BLaER1 treated with 17β-estradiol and CSF1 and Interleukin-3, amounts not matched to agents 10 nM and 100 nM (cell line): Measurements from ENCODE around the gene PXYLP1.

Source experiments
- H3K27ac ChIP-seq, 11 experiments: shearing (Covaris generic); formaldehyde crosslinking; 2 replicates each; pipeline ENCODE4 v1.8.1; 2022
- H3K27me3 ChIP-seq, 11 experiments: shearing (Covaris generic); formaldehyde crosslinking; 2 replicates each; pipeline ENCODE4 v1.8.1; 2022
- H3K36me3 ChIP-seq, 11 experiments: shearing (Covaris generic); formaldehyde crosslinking; 2 replicates each; pipeline ENCODE4 v1.8.1; 2022
- H3K4me1 ChIP-seq, 10 experiments: shearing (Covaris generic); formaldehyde crosslinking; 2 replicates each; pipeline ENCODE4 v1.8.1; 2022
- H3K4me2 ChIP-seq, 11 experiments: shearing (Covaris generic); formaldehyde crosslinking; 2 replicates each; pipeline ENCODE4 v1.8.1; 2022
- H3K4me3 ChIP-seq, 10 experiments: shearing (Covaris generic); formaldehyde crosslinking; 2 replicates each; pipeline ENCODE4 v1.8.1; 2022
- H3K9ac ChIP-seq, 11 experiments: shearing (Covaris generic); formaldehyde crosslinking; 2 replicates each; pipeline ENCODE4 v1.8.1; 2022
- H3K9me3 ChIP-seq, 11 experiments: shearing (Covaris generic); formaldehyde crosslinking; replicated peaks in 1 of 11; 2 replicates each; pipeline ENCODE4 v1.8.1; 2022
- H4K20me1 ChIP-seq, 11 experiments: shearing (Covaris generic); formaldehyde crosslinking; 2 replicates each; pipeline ENCODE4 v1.8.1; 2022
- Cebpa-rat ChIP-seq, 11 experiments: shearing (Covaris generic); IDR thresholded peaks; 2 replicates each; pipeline ENCODE4 v1.8.1; 2022

Gene PXYLP1

DNA sequence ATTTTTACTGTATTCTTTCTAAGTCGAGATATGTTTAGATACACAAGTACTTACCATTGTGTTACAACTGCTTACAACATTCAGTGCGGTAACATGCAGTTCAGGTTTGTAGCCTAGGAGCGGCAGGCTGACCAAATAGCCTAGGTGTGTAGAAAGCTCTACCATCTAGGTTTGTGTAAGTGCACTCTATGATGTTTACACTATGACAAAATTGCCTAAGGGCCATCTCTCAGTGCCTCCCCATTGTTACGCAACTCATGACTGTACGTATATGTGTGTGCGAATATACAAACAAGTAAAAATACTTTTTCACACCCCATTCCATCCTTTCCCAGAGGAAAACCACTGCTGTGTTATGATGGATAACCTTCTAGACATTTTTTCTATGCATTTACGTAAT, 44.3 kb downstream of the PXYLP1 start:
- no peak overlapping the region for H3K27ac ChIP-seq
- TF ChIP-seq Cebpa-rat (IDR thresholded peaks at IDR 0.05): peak in 6 of 11 experiments; percentile 10 to 61 (median 56); a peak in 7 of 22 replicates
- H3K4me2 ChIP-seq: no peak overlapping the region

DNA sequence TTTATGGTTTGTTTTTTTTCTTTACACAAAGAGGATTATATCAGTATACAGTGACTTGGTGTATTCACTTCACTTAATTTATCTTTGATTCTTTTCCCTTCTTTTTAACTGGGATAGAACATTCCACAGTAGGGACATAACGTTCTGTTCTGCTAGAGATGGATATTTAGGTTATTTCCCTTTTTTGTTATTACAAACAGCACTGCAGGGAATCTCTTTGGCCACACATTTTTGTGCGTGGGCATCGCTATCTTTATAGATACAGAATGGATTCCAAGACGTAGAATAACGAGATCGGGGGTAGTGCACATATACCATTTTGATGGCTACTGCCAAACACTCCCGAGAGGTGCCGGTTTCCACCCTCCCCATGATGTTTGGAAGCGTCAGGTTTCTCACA, 44.8 kb downstream of the PXYLP1 start:
- Histone ChIP-seq H3K4me2 (no peak overlapping the region), H3K9ac (no peak overlapping the region), H4K20me1 (no peaks in the 10 kb centered on the region; a peak in 1 of 22 replicates), H3K36me3 (peaks cover 0 to 29% (median 17%) of the 10 kb centered on the region in 11 experiments; a peak in 8 of 22 replicates), H3K9me3 (no peaks in the 10 kb centered on the region), H3K4me3 (no peak overlapping the region), H3K4me1 (peaks cover 7 to 32% (median 25%) of the 10 kb centered on the region in 10 experiments; a peak in 19 of 20 replicates), H3K27me3 (no peaks in the 10 kb centered on the region), H3K27ac (no peak overlapping the region)
- no peak for TF ChIP-seq Cebpa-rat (IDR thresholded peaks at IDR 0.05)

More for the DNA sequence above, 44.3 kb downstream of the PXYLP1 start:
- peaks cover 0 to 25% (median 13%) of the 10 kb centered on the region in 11 experiments; a peak in 8 of 22 replicates for H3K36me3 ChIP-seq
- no peak overlapping the region for H3K9ac ChIP-seq
- peaks cover 7 to 34% (median 29%) of the 10 kb centered on the region in 10 experiments; a peak in 19 of 20 replicates for H3K4me1 ChIP-seq
- H3K27me3 ChIP-seq: no peaks in the 10 kb centered on the region
- H3K4me3 ChIP-seq: no peak overlapping the region
- no peaks in the 10 kb centered on the region; a peak in 1 of 22 replicates for H4K20me1 ChIP-seq
- H3K9me3 ChIP-seq: no peaks in the 10 kb centered on the region

DNA sequence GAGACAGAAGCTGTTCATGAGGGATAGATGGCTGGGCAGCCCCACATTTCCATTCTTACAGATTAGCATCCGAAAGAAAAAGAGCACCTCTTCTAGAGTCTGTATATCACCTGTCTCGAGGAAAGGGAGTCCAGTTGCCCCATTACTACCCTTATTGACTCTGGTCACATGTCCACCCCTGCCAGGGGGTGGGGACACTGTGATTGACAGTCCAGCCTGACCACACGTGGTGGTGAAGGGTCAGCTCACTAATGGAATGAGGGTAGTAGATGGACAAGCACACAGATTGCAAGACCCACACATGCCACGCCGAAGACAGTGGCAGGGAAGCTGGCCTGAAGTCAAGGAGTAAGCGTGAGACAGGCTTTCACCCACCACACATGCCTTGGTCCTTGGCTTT, 45.8 kb downstream of the PXYLP1 start:
- Histone ChIP-seq H3K9ac (no peak overlapping the region), H3K4me3 (no peak overlapping the region), H3K27ac (peak overlapping the region in 2 of 11 experiments; percentile 10 to 31; a peak in 1 of 22 replicates), H3K4me1 (peaks cover 7 to 26% (median 19%) of the 10 kb centered on the region in 10 experiments; a peak in 19 of 20 replicates), H3K36me3 (peaks cover 0 to 37% (median 24%) of the 10 kb centered on the region in 11 experiments; a peak in 10 of 22 replicates), H3K4me2 (no peak overlapping the region), H3K27me3 (no peaks in the 10 kb centered on the region), H3K9me3 (no peaks in the 10 kb centered on the region), H4K20me1 (no peaks in the 10 kb centered on the region; a peak in 1 of 22 replicates)
- no peak for TF ChIP-seq Cebpa-rat (IDR thresholded peaks at IDR 0.05)

DNA sequence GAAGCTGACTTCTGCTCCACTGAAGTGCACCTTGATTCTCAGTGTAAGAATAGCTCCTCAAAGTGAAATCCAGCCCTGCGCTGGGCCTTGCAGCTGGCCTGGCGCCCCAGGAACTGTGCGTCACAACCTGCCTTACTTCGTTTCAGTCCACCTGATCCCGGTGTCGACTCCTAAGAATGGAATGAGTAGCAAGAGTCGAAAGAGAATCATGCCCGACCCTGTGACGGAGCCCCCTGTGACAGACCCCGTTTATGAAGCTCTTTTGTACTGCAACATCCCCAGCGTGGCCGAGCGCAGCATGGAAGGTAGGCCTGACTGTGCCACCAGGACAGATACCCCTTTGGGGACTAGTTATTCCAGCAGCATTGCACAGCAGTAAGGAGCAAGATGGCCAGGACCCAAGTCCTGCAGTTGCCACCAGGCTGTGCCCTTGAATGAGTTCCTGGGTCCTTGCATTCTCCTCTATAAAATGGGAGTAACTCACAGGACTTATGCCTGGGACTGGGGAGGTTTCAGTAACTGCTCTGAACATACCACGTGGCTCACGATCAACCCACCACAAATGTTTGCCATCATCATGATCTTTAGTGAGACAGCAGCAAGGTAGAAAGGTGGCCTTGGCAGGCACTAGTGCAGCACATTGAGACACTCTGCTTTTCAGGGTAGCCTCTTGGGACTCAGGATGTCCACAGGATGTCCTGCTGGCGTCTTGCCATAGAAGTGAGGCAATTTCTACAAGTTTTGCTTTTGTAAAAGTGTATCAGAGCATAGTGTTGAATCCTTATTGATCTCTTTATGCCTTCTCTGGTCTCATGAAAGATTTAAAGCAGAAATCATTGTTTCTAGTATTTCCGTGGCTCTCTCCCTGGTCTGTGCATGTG, 46.8 kb downstream of the PXYLP1 start:
- Histone ChIP-seq H3K9ac (peak overlapping the region in 4 of 11 experiments; percentile 11 to 39 (median 20); a peak in 3 of 22 replicates), H3K4me1 (peaks cover 7 to 26% (median 19%) of the 10 kb centered on the region in 10 experiments; a peak in 19 of 20 replicates), H3K27me3 (no peaks in the 10 kb centered on the region), H3K4me2 (peak overlapping the region in 10 of 11 experiments; percentile 30 to 67 (median 50); a peak in 19 of 22 replicates), H3K27ac (peak overlapping the region in 5 of 11 experiments; percentile 22 to 55 (median 32); a peak in 3 of 22 replicates), H3K4me3 (no peak overlapping the region), H3K9me3 (no peaks in the 10 kb centered on the region), H4K20me1 (no peaks in the 10 kb centered on the region; a peak in 1 of 22 replicates), H3K36me3 (peaks cover 0 to 41% (median 24%) of the 10 kb centered on the region in 11 experiments; a peak in 10 of 22 replicates)
- peak in 3 of 11 experiments; percentile 5 to 34 (median 12); a peak in 2 of 22 replicates for TF ChIP-seq Cebpa-rat (IDR thresholded peaks at IDR 0.05)

DNA sequence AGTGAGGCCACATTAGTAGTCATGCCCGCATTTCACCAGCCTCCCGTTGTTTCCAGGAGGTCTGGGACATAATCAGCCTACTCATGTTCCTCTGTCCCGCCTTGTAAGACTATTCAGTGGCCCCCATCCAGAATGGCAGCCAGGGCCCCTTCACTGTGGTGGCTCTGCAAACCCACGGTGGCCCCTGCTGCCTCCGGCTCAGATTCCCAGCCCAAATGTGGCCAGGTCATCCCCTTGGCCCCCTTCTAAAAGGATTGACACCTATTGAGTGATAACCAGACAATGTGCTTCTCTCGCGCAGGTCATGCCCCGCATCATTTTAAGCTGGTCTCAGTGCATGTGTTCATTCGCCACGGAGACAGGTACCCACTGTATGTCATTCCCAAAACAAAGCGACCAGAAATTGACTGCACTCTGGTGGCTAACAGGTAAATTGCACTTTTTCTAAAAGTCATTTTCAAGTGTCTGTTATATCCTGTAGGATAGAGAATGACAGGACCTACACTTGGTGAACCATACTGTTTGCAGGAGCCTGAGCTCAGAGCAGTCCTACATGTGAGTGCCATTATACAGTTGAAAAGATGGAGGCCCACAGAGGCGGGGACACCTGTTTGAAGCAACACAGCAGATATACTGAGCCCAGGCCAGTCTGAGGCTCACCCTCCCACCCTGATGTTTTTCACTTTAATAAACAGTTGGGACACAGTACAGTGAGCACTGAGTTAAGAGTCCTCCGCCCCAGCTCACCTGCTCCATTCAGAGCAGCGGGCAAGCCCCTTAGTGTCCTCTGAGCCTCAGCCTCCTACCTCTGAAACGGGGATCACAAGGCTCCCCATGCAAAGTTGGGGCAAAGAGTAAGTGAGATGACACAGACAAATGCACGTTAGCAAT, 47.7 kb downstream of the PXYLP1 start:
- no peak for TF ChIP-seq Cebpa-rat (IDR thresholded peaks at IDR 0.05)
- peak overlapping the region in 6 of 11 experiments; percentile 13 to 55 (median 26); a peak in 2 of 22 replicates for H3K27ac ChIP-seq
- no peaks in the 10 kb centered on the region for H3K27me3 ChIP-seq
- H3K36me3 ChIP-seq: peaks cover 0 to 38% (median 23%) of the 10 kb centered on the region in 11 experiments; a peak in 10 of 22 replicates
- no peaks in the 10 kb centered on the region; a peak in 1 of 22 replicates for H4K20me1 ChIP-seq
- H3K9me3 ChIP-seq: no peaks in the 10 kb centered on the region
- no peak overlapping the region for H3K4me3 ChIP-seq
- peak overlapping the region in 10 of 11 experiments; percentile 30 to 67 (median 50); a peak in 18 of 22 replicates for H3K4me2 ChIP-seq
- peaks cover 7 to 25% (median 19%) of the 10 kb centered on the region in 10 experiments; a peak in 19 of 20 replicates for H3K4me1 ChIP-seq
- H3K9ac ChIP-seq: peak overlapping the region in 4 of 11 experiments; percentile 11 to 39 (median 20); a peak in 3 of 22 replicates

DNA sequence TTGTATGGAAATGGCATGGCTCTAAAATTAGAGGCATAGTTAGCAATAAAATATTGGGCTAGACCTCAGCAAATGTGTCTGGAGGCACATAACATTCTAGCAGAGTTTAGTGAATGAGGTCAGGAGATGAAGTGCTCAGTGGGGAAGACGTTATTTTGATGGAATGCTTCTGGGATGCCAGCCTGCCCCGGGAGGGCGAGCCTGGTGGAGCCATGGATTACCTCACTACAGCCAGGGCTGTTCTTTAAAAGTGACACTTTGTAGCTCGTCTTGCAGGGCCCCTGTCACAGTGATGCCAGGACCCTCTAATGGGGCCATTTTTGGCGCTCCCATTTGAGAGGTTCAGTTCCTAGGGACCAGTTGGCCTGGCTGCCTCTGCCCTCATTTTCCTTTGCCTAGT, 48.5 kb downstream of the PXYLP1 start:
- Histone ChIP-seq H3K27me3 (no peaks in the 10 kb centered on the region), H3K4me1 (peaks cover 7 to 17% (median 14%) of the 10 kb centered on the region in 10 experiments; a peak in 19 of 20 replicates), H3K9me3 (no peaks in the 10 kb centered on the region), H4K20me1 (no peaks in the 10 kb centered on the region; a peak in 1 of 22 replicates), H3K9ac (no peak overlapping the region), H3K27ac (no peak overlapping the region), H3K4me3 (no peak overlapping the region), H3K36me3 (peaks cover 0 to 34% (median 24%) of the 10 kb centered on the region in 11 experiments; a peak in 10 of 22 replicates), H3K4me2 (no peak overlapping the region)
- no peak for TF ChIP-seq Cebpa-rat (IDR thresholded peaks at IDR 0.05)

DNA sequence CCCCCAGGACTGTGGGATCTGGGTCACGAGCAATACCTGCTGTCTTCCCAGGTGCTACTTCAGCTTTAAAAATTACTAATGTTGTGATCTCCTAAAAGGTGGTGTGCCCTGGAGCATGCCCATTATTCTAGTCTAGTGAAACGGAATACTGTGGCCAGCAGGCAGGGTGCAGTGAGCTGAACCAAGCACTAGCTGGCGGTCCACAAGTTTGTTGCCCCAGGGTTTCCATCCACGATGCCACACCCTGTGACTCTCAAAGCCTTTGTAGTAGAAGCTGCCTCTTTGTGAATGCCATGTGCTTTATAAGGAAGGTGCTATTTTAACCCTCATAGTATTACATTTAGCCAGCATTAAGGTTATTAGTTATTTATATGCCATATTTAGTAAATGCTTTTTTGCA, 49.1 kb downstream of the PXYLP1 start:
- no peak overlapping the region for H3K27ac ChIP-seq
- H3K4me3 ChIP-seq: no peak overlapping the region
- TF ChIP-seq Cebpa-rat (IDR thresholded peaks at IDR 0.05): no peak
- no peaks in the 10 kb centered on the region; a peak in 1 of 22 replicates for H4K20me1 ChIP-seq
- peaks cover 0 to 34% (median 24%) of the 10 kb centered on the region in 11 experiments; a peak in 10 of 22 replicates for H3K36me3 ChIP-seq
- H3K9me3 ChIP-seq: no peaks in the 10 kb centered on the region
- H3K4me1 ChIP-seq: peaks cover 7 to 14% (median 11%) of the 10 kb centered on the region in 10 experiments; a peak in 19 of 20 replicates
- no peak overlapping the region for H3K9ac ChIP-seq
- H3K27me3 ChIP-seq: no peaks in the 10 kb centered on the region
- H3K4me2 ChIP-seq: no peak overlapping the region

DNA sequence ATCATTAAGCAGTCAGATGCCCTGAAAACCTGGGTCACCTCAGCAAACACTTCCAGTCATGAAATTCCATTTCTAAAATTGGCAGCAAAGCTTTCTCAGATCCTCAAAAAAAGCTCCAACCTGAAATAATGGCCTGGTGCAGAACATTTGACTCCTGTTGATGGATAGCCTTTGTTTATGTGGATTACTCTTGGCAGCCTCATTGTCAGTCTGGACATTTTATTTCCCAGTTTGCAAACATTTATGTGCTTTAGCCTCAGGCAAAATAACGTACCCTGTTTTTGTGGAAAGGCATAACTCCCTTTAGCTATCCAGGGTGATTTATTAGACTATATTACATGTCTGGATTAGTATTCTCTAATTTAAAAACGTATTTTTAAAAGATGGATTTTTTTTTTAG, 53.9 kb downstream of the PXYLP1 start:
- no peak overlapping the region for H3K4me2 ChIP-seq
- H3K9ac ChIP-seq: no peak overlapping the region
- peaks cover 0 to 54% (median 36%) of the 10 kb centered on the region in 11 experiments; a peak in 15 of 22 replicates for H3K36me3 ChIP-seq
- H3K27me3 ChIP-seq: no peaks in the 10 kb centered on the region
- H4K20me1 ChIP-seq: no peaks in the 10 kb centered on the region
- peaks cover 0 to 8% (median 6%) of the 10 kb centered on the region in 10 experiments; a peak in 11 of 20 replicates for H3K4me1 ChIP-seq
- H3K4me3 ChIP-seq: no peak overlapping the region
- no peaks in the 10 kb centered on the region for H3K9me3 ChIP-seq
- no peak overlapping the region for H3K27ac ChIP-seq
- no peak for TF ChIP-seq Cebpa-rat (IDR thresholded peaks at IDR 0.05)
